ENCODE measurements around the gene FREM2. TPM values are rescaled to one million over a fixed set of nuclear protein-coding genes. Genes with fewer than 3 reads are reported as not detected.

The FREM2 gene

GRCh38 chr13:38922170-38922569 is 235.3 kb downstream of the FREM2 start:
- H3K27ac ChIP-seq (replicated peaks; ENCODE audit: low read length): no peak overlapping the region
- no peak overlapping the region for H4K8ac ChIP-seq (ENCODE audit: low read depth, low read length)
- H3K4me2 ChIP-seq (ENCODE audit: insufficient read depth, low read length, poor library complexity, severe bottlenecking): no peak overlapping the region
- H3K18ac ChIP-seq (ENCODE audit: low read length): no peak overlapping the region
- H3K4me1 ChIP-seq (ENCODE audit: control insufficient read depth in 2 of 2, insufficient read depth in 1 of 2, low read depth in 1 of 2, low read length in 2 of 2): peaks cover 3 to 5% of the 10 kb centered on the region in 2 donors
- DNase-seq (ENCODE audit: low spot score): no peak
- H3K14ac ChIP-seq (ENCODE audit: low read length): no peak overlapping the region
- no peak overlapping the region for H2BK120ac ChIP-seq (ENCODE audit: low read depth, low read length)
- peak overlapping the region; percentile 65 for H2AFZ ChIP-seq (ENCODE audit: low read length)
- H2BK5ac ChIP-seq (ENCODE audit: low read length): no peak overlapping the region
- H3K79me1 ChIP-seq (ENCODE audit: low read depth, low read length): no peaks in the 10 kb centered on the region
- peaks cover 0 to 1% of the 10 kb centered on the region in 2 donors for H3K36me3 ChIP-seq (replicated peaks in 1 of 2; ENCODE audit: control insufficient read depth in 2 of 2, insufficient read depth in 2 of 2, low read length in 2 of 2)
- no CpG with 5 or more reads among the region's 1 CpG for WGBS, 2 donors (ENCODE audit: extremely low coverage in 2 of 2, insufficient read length in 2 of 2, insufficient replicate concordance in 1 of 2)
- H3K27me3 ChIP-seq (ENCODE audit: control insufficient read depth in 3 of 3, insufficient read depth in 3 of 3, low read depth in 1 of 3, low read length in 3 of 3): no peaks in the 10 kb centered on the region
- peaks cover 0 to 2% of the 10 kb centered on the region in 2 donors for H3K9me3 ChIP-seq (replicated peaks in 1 of 2; ENCODE audit: control insufficient read depth in 2 of 2, insufficient read depth in 1 of 2, low read depth in 1 of 2, low read length in 2 of 2)
- H3K9ac ChIP-seq (ENCODE audit: low read depth, low read length, poor library complexity): no peak overlapping the region
- no peak overlapping the region for H2BK12ac ChIP-seq (ENCODE audit: low read length)
- no peak overlapping the region for H4K91ac ChIP-seq (ENCODE audit: low read depth, low read length, poor library complexity)
- no peak overlapping the region for H2AK5ac ChIP-seq (ENCODE audit: low read depth, low read length)
- H3K4me3 ChIP-seq (ENCODE audit: low read length in 2 of 2): no peak overlapping the region
- no peak overlapping the region for H3K4ac ChIP-seq (ENCODE audit: low read length)
- no peak overlapping the region for H3K23ac ChIP-seq (ENCODE audit: low read depth, low read length, poor library complexity)
- H2BK15ac ChIP-seq (ENCODE audit: low read length): no peak overlapping the region

- Histone ChIP-seq H3K27me3 (ENCODE audit: control insufficient read depth in 3 of 3, insufficient read depth in 3 of 3, low read depth in 1 of 3, low read length in 3 of 3) (no peaks in the 10 kb centered on the region), H3K9ac (ENCODE audit: low read depth, low read length, poor library complexity) (no peak overlapping the region), H3K23ac (ENCODE audit: low read depth, low read length, poor library complexity) (no peak overlapping the region), H3K4me2 (ENCODE audit: insufficient read depth, low read length, poor library complexity, severe bottlenecking) (no peak overlapping the region), H3K4me3 (ENCODE audit: low read length in 2 of 2) (no peak overlapping the region), H2BK5ac (ENCODE audit: low read length) (no peak overlapping the region), H4K8ac (ENCODE audit: low read depth, low read length) (no peak overlapping the region), H3K79me1 (ENCODE audit: low read depth, low read length) (no peaks in the 10 kb centered on the region), H3K18ac (ENCODE audit: low read length) (no peak overlapping the region), H2AFZ (ENCODE audit: low read length) (no peak overlapping the region), H3K36me3 (replicated peaks in 1 of 2; ENCODE audit: control insufficient read depth in 2 of 2, insufficient read depth in 2 of 2, low read length in 2 of 2) (no peaks in the 10 kb centered on the region), H3K27ac (replicated peaks; ENCODE audit: low read length) (no peak overlapping the region), H3K14ac (ENCODE audit: low read length) (no peak overlapping the region), H2AK5ac (ENCODE audit: low read depth, low read length) (no peak overlapping the region), H2BK15ac (ENCODE audit: low read length) (no peak overlapping the region), H3K9me3 (replicated peaks in 1 of 2; ENCODE audit: control insufficient read depth in 2 of 2, insufficient read depth in 1 of 2, low read depth in 1 of 2, low read length in 2 of 2) (no peaks in the 10 kb centered on the region), H2BK120ac (ENCODE audit: low read depth, low read length) (no peak overlapping the region), H2BK12ac (ENCODE audit: low read length) (no peak overlapping the region), H3K4me1 (ENCODE audit: control insufficient read depth in 2 of 2, insufficient read depth in 1 of 2, low read depth in 1 of 2, low read length in 2 of 2) (peaks cover 0 to 9% of the 10 kb centered on the region in 2 donors), H4K91ac (ENCODE audit: low read depth, low read length, poor library complexity) (no peak overlapping the region), H3K4ac (ENCODE audit: low read length) (no peak overlapping the region)
- DNase-seq (ENCODE audit: low spot score): no peak
Observed at GRCh38 chr13:38933786-38934185, 246.9 kb downstream of the FREM2 start.

Small RNA genes lying within 50 kb of the gene (small RNA-seq; reads per million reads assigned to genes)
- gene PLA2G12AP2 (ENCODE audit: insufficient read depth) (not detected), gene RNU6-56P (ENCODE audit: insufficient read depth) (not detected)
